GM12878 (cell line): Measurements from ENCODE around the gene FBXL2. TPM values are rescaled to one million over a fixed set of nuclear protein-coding genes. Genes with fewer than 3 reads are reported as not detected.

Source experiments
- ATAC-seq: fragments of 200-7000 bp; cut with Tn5 transposase; 3 replicates; pipeline ENCODE4 v1.9.1; 2020; ENCODE audit warnings: mild to moderate bottlenecking, moderate library complexity
- BruUV-seq: library from RNA; stranded (reverse); fragments of 400-500 nt; replicated peaks from 2 replicates; lab custom pipeline; 2021; lab: Mats Ljungman, UMichigan
- CTCF ChIA-PET: fragments of 300-600 bp; sonication (Branson Sonifier 250); formaldehyde crosslinking; extraction: SDS; loops from one replicate; lab custom pipeline; 2021; ENCODE audit warnings: inconsistent platforms; lab: Yijun Ruan, JAX
- POLR2A ChIA-PET: fragments of 350-600 bp; formaldehyde crosslinking; extraction: SDS; loops from one replicate; lab custom pipeline; 2021; ENCODE audit warnings: inconsistent platforms; lab: Charles Lee
- RAD21 ChIA-PET: fragments of 300-600 bp; sonication (Branson Sonifier 250); formaldehyde crosslinking; loops from one replicate; lab custom pipeline; 2023; ENCODE audit warnings: antibody characterized with exemption; ENCODE audit not compliant: unreplicated experiment; lab: Charles Lee
- SMC1A ChIA-PET: fragments of 300-600 bp; sonication (Branson Sonifier 250); formaldehyde crosslinking; loops from one replicate; lab custom pipeline; 2023; ENCODE audit not compliant: unreplicated experiment, uncharacterized antibody; lab: Charles Lee
- DNase-seq: peaks from one replicate; pipeline ENCODE4 v3.0.0-alpha.2; 2011; ENCODE audit warnings: low read depth, low spot score
- FAIRE-seq: peaks from 3 replicates; lab custom pipeline; 2011; peaks lifted over from hg19 to GRCh38; lab: Jason Lieb, UNC
- H2AFZ ChIP-seq: 2 replicates; pipeline ENCODE4 v1.6.0; 2011; ENCODE audit warnings: low read depth, low read length, control low read depth; ENCODE audit not compliant: control insufficient read depth
- H3K27ac ChIP-seq: 2 replicates; pipeline ENCODE4 v1.5.1; 2011; ENCODE audit warnings: control low read depth; ENCODE audit not compliant: control insufficient read depth, insufficient read depth
- H3K27me3 ChIP-seq, 2 experiments: replicated peaks in 1 of 2; 2 replicates each; pipeline versions ENCODE4 v1.6.0 to v1.6.1; 2011; ENCODE audit warnings: low read length in 1 of 2; ENCODE audit not compliant: control insufficient read depth in 2 of 2, insufficient read depth in 2 of 2
- H3K36me3 ChIP-seq, 2 experiments: 2 replicates each; pipeline ENCODE4 v1.5.1; 2011; ENCODE audit warnings: low read length in 1 of 2; ENCODE audit not compliant: control insufficient read depth in 2 of 2, insufficient read depth in 2 of 2
- H3K4me1 ChIP-seq: 2 replicates; pipeline ENCODE4 v1.6.1; 2011; ENCODE audit warnings: mild to moderate bottlenecking, low read length, moderate library complexity, mixed read lengths; ENCODE audit not compliant: control insufficient read depth, insufficient read depth
- H3K4me2 ChIP-seq: 2 replicates; pipeline ENCODE4 v1.6.0; 2011; ENCODE audit warnings: control low read depth; ENCODE audit not compliant: control insufficient read depth, insufficient read depth
- H3K4me3 ChIP-seq: fragments of 200-600 bp; sonication (generic); 2 replicates; pipeline ENCODE4 v1.5.1; 2016
- H3K79me2 ChIP-seq: 2 replicates; pipeline ENCODE4 v1.6.0; 2011; ENCODE audit warnings: low read length; ENCODE audit not compliant: control insufficient read depth, insufficient read depth
- H3K9ac ChIP-seq: 2 replicates; pipeline ENCODE4 v1.8.0; 2011; ENCODE audit warnings: low read length, control low read depth, mixed read lengths; ENCODE audit not compliant: control insufficient read depth, insufficient read depth
- H3K9me3 ChIP-seq: replicated peaks from 3 replicates; pipeline ENCODE4 v1.5.1; 2011; ENCODE audit warnings: mild to moderate bottlenecking, low read length; ENCODE audit not compliant: control insufficient read depth, insufficient read depth
- H4K20me1 ChIP-seq: 2 replicates; pipeline ENCODE4 v1.6.0; 2011; ENCODE audit not compliant: control insufficient read depth, insufficient read depth
- ATF7 ChIP-seq: fragments of 450-650 bp; IDR thresholded peaks from 2 replicates; pipeline ENCODE4 v1.6.1; 2016; ENCODE audit warnings: low read depth, mild to moderate bottlenecking
- CBX3 ChIP-seq: fragments of 200-600 bp; sonication (generic); IDR thresholded peaks from 2 replicates; pipeline ENCODE4 v1.6.1; 2016; ENCODE audit warnings: low read depth, borderline replicate concordance
- CTCF ChIP-seq, 3 experiments: IDR thresholded peaks in 2 of 3; conservative IDR thresholded peaks in 1 of 3; 2 replicates each; pipeline ENCODE4 v1.5.1; 2011; ENCODE audit warnings: low read depth in 3 of 3, low read length in 3 of 3, mild to moderate bottlenecking in 3 of 3, control low read depth in 2 of 3, moderate library complexity in 2 of 3, inconsistent platforms in 1 of 3, mixed read lengths in 1 of 3; ENCODE audit not compliant: control insufficient read depth in 2 of 3, insufficient read depth in 1 of 3; ENCODE audit errors: extremely low read depth in 1 of 3
- EZH2 ChIP-seq: IDR thresholded peaks from 2 replicates; pipeline ENCODE4 v1.6.1; 2012; ENCODE audit warnings: low read depth, mild to moderate bottlenecking, control low read depth, inconsistent platforms, low read length, borderline replicate concordance; ENCODE audit not compliant: control insufficient read depth
- HCFC1 ChIP-seq: fragments of 150-350 bp; IDR thresholded peaks from 2 replicates; pipeline ENCODE4 v1.6.1; 2014; ENCODE audit warnings: low read length
- IKZF2 ChIP-seq, 2 experiments: fragments of 450-650 bp; IDR thresholded peaks; 2 replicates each; pipeline ENCODE4 v1.6.1; 2017; ENCODE audit warnings: mild to moderate bottlenecking in 2 of 2, moderate library complexity in 2 of 2
- IRF4 ChIP-seq: IDR thresholded peaks from 2 replicates; pipeline ENCODE4 v1.6.1; 2011; ENCODE audit warnings: low read depth, low read length
- MTA2 ChIP-seq: fragments of 450-650 bp; IDR thresholded peaks from 2 replicates; pipeline ENCODE4 v1.6.1; 2016; ENCODE audit warnings: low read depth, mild to moderate bottlenecking, moderate library complexity
- PML ChIP-seq: IDR thresholded peaks from 2 replicates; pipeline ENCODE4 v1.6.1; 2012; ENCODE audit warnings: low read length, inconsistent platforms
- REST ChIP-seq: IDR thresholded peaks from 2 replicates; pipeline ENCODE4 v1.6.1; 2012; ENCODE audit warnings: mild to moderate bottlenecking, low read depth, low read length
- SP1 ChIP-seq: IDR thresholded peaks from one replicate; pipeline ENCODE4 v1.6.1; 2011; ENCODE audit warnings: low read depth, low read length
- SREBF1 ChIP-seq: IDR thresholded peaks from 2 replicates; pipeline ENCODE4 v1.6.1; 2012; ENCODE audit warnings: mild to moderate bottlenecking, low read length
- SUZ12 ChIP-seq: fragments of 200-600 bp; sonication (generic); IDR thresholded peaks from one replicate; pipeline ENCODE4 v1.6.1; 2018; ENCODE audit warnings: antibody characterized with exemption, mild to moderate bottlenecking; ENCODE audit not compliant: unreplicated experiment
- TAF1 ChIP-seq: IDR thresholded peaks from 2 replicates; pipeline ENCODE4 v1.6.1; 2011; ENCODE audit warnings: mild to moderate bottlenecking, low read depth, low read length, borderline replicate concordance
- ZBTB4 ChIP-seq: fragments of 450-650 bp; formaldehyde crosslinking; IDR thresholded peaks from 2 replicates; pipeline ENCODE4 v1.4.0; 2022; ENCODE audit warnings: mild to moderate bottlenecking, moderate library complexity
- WGBS: methylation state at CpG from one replicate; pipeline ENCODE4 v1.1.6; 2016; ENCODE audit warnings: low lambda C conversion rate; ENCODE audit not compliant: insufficient replicate concordance, insufficient coverage; ENCODE audit errors: missing lambda C conversion rate; 5-methylcytosine and 5-hydroxymethylcytosine counted together
- in situ Hi-C: fragments of 300-500 bp; cut with MboI; formaldehyde crosslinking; loops from 9 replicates; pipeline ENCODE4 v1.14.3; 2018; ENCODE audit warnings: mixed read lengths
- intact Hi-C: fragments of 100-400 bp; cut with micrococcal nuclease; formaldehyde crosslinking; loops from one replicate; pipeline ENCODE4 v1.14.2; 2022; ENCODE audit not compliant: unreplicated experiment
- polyA plus RNA-seq, 11 experiments: library from polyadenylated mRNA; depleted of rRNA in 4 of 11; unstranded in 6 of 11; stranded (reverse) in 5 of 11; fragments of >200 nt; fragmentation: Nextera tagmentation in 4 of 11; fragmentation: Illumina TruSeq in 1 of 11; extraction: Ambion mirVana in 4 of 11; extraction: Trizol in 1 of 11; gene quantifications; 1 replicate in 1 of 11; 2 replicates in 10 of 11; pipeline versions ENCODE4 v1.2.1 to v1.2.3, GENCODE V29; 2011 to 2016; ENCODE audit warnings: inconsistent platforms in 2 of 11, missing spikeins in 2 of 11, low read depth in 1 of 11
- total RNA-seq, 4 experiments: library from RNA; depleted of rRNA in 3 of 4; stranded (reverse); fragments of >200 nt in 3 of 4; fragmentation: Illumina TruSeq in 1 of 4; extraction: Trizol in 1 of 4; gene quantifications; 2 replicates each; pipeline versions ENCODE4 v1.2.1 to v1.2.3, GENCODE V29; 2013 to 2021

Gene FBXL2
- total and polyA plus RNA-seq, 10 of the 15 experiments (the other 5 are each of a cell fraction or from before 2014, with no cell fraction given), result 0.04 to 0.72 (median 0.15) TPM; not detected in 1

GRCh38 chr3:33386631-33387030 lies 109.4 kb downstream of the FBXL2 start (continued):
- no peak for TF ChIP-seq PML
- no peak for TF ChIP-seq SUZ12
- no peak for TF ChIP-seq ATF7
- no peak for TF ChIP-seq IKZF2 (IDR thresholded peaks at IDR 0.05)
- no peak for TF ChIP-seq MTA2
- no peak for TF ChIP-seq SREBF1
- no peak for TF ChIP-seq REST
- no peak for TF ChIP-seq HCFC1

GRCh38 chr3:33388374-33389100 lies 111.3 kb downstream of the FBXL2 start:
- no peak for ATAC-seq
- DNase-seq, result no peak
- FAIRE-seq, result no peak
- H4K20me1 ChIP-seq, result no peaks in the 10 kb centered on the region
- SMC1A ChIA-PET, result interaction anchor here (1.0 to 1.3 kb wide), 2 partner anchors 16 to 257 kb away, joined by 3 read pairs; no protein-coding TSS in a partner anchor
- H3K9ac ChIP-seq, result no peak overlapping the region
- BruUV-seq, result TSS peak; percentile 41
- peaks cover 10 to 20% of the 10 kb centered on the region in 2 experiments; a peak in 3 of 4 replicates for H3K36me3 ChIP-seq
- intact Hi-C loops (no loop called here), in situ Hi-C loops (no loop called here)
- H2AFZ ChIP-seq, result no peak overlapping the region
- no peaks in the 10 kb centered on the region for H3K27me3 ChIP-seq
- H3K4me1 ChIP-seq, result no peaks in the 10 kb centered on the region
- no peaks in the 10 kb centered on the region for H3K9me3 ChIP-seq
- POLR2A ChIA-PET, result no interaction called here
- CTCF ChIA-PET, result interaction anchor here (2.8 kb wide), 1 partner anchor 15 kb away, joined by 10 read pairs; no protein-coding TSS in a partner anchor
- RAD21 ChIA-PET, result no interaction called here
- no peak overlapping the region for H3K27ac ChIP-seq
- no peak overlapping the region for H3K4me3 ChIP-seq
- 88% methylated on average over 7 of the region's 7 CpGs for WGBS
- no peaks in the 10 kb centered on the region for H3K79me2 ChIP-seq
- H3K4me2 ChIP-seq, result no peak overlapping the region
- TF ChIP-seq IRF4, result no peak
- no peak for TF ChIP-seq TAF1
- no peak for TF ChIP-seq SP1
- TF ChIP-seq ZBTB4, result no peak
- no peak for TF ChIP-seq CBX3
- TF ChIP-seq EZH2, result no peak
- no peak for TF ChIP-seq CTCF (IDR thresholded peaks at IDR 0.05 in 2 of 3, conservative IDR thresholded peaks at IDR 0.05 in 1 of 3; ENCODE audit: control insufficient read depth in 2 of 3, extremely low read depth in 1 of 3, insufficient read depth in 1 of 3, low read depth in 3 of 3, low read length in 3 of 3)
